K562 (cell line): Measurements from ENCODE around the gene PTGR3. TPM values are rescaled to one million over a fixed set of nuclear protein-coding genes. Genes with fewer than 3 reads are reported as not detected.

ENCODE experiments used
- EGR1 ChIP-seq: fragments of 450-650 bp; conservative IDR thresholded peaks from 2 replicates; pipeline ENCODE4 v1.6.1; 2017; ENCODE audit warnings: mild to moderate bottlenecking
- HDAC3 ChIP-seq: fragments of 450-650 bp; IDR thresholded peaks from 2 replicates; pipeline ENCODE4 v1.6.1; 2018; ENCODE audit warnings: borderline replicate concordance, mild to moderate bottlenecking, moderate library complexity; ENCODE audit not compliant: partially characterized antibody
- HMGN3 ChIP-seq: IDR thresholded peaks from 2 replicates; pipeline ENCODE4 v1.6.1; 2011; ENCODE audit warnings: borderline replicate concordance, low read depth, mild to moderate bottlenecking, mixed read lengths, low read length; ENCODE audit not compliant: insufficient read length; ENCODE audit errors: extremely low read depth
- ILF3 ChIP-seq: fragments of 450-650 bp; IDR thresholded peaks from 2 replicates; pipeline ENCODE4 v1.6.1; 2018; ENCODE audit warnings: antibody characterized with exemption, mild to moderate bottlenecking, moderate library complexity, borderline replicate concordance
- KDM5B ChIP-seq: fragments of 200-600 bp; sonication (generic); IDR thresholded peaks from 2 replicates; pipeline ENCODE4 v1.6.1; 2012; ENCODE audit warnings: low read depth, mild to moderate bottlenecking, moderate library complexity, low read length, control low read depth, inconsistent platforms; ENCODE audit not compliant: insufficient replicate concordance
- MTA1 ChIP-seq: fragments of 450-650 bp; IDR thresholded peaks from 2 replicates; pipeline ENCODE4 v1.6.1; 2017; ENCODE audit warnings: borderline replicate concordance
- NFIC ChIP-seq: fragments of 450-650 bp; IDR thresholded peaks from 2 replicates; pipeline ENCODE4 v1.6.1; 2017; ENCODE audit warnings: mild to moderate bottlenecking, inconsistent platforms
- PPARD ChIP-seq: fragments of 250-450 bp; sonication (Bioruptor Pico); IDR thresholded peaks from 2 replicates; pipeline ENCODE4 v1.8.0; 2022; ENCODE audit warnings: inconsistent platforms, mild to moderate bottlenecking, moderate library complexity
- RBFOX2 ChIP-seq: fragments of 200-400 bp; formaldehyde crosslinking; IDR thresholded peaks from 2 replicates; pipeline ENCODE4 v1.6.1; 2017; ENCODE audit warnings: low read depth, mild to moderate bottlenecking, low read length, moderate library complexity
- SMARCE1 ChIP-seq: fragments of 450-650 bp; IDR thresholded peaks from 2 replicates; pipeline ENCODE4 v1.7.1; 2016; ENCODE audit warnings: mild to moderate bottlenecking
- polyA plus RNA-seq, 8 experiments: library from polyadenylated mRNA; depleted of rRNA in 4 of 8; stranded (reverse) in 5 of 8; unstranded in 3 of 8; fragments of >200 nt; fragmentation: Nextera tagmentation in 2 of 8; fragmentation: Illumina TruSeq in 1 of 8; extraction: Ambion mirVana in 2 of 8; extraction: Trizol in 1 of 8; gene quantifications; 2 replicates each; pipeline versions ENCODE4 v1.2.1 to v1.2.3, GENCODE V29; 2011 to 2014; ENCODE audit warnings: inconsistent platforms in 1 of 8, missing spikeins in 1 of 8
- total RNA-seq, 7 experiments: library from RNA; depleted of rRNA in 6 of 7; stranded (reverse); fragments of >200 nt in 6 of 7; fragmentation: Illumina TruSeq in 2 of 7; extraction: Trizol in 2 of 7; gene quantifications; 2 replicates each; pipeline versions ENCODE4 v1.2.1 to v1.2.3, GENCODE V29; 2011 to 2021; ENCODE audit warnings: low replicate concordance in 1 of 7
- TF ChIP-seq, protein P1 (sequence below): fragments of 450-650 bp; IDR thresholded peaks from 2 replicates; pipeline ENCODE4 v1.6.1; 2017; ENCODE audit warnings: mild to moderate bottlenecking, moderate library complexity
- TF ChIP-seq, protein P2 (sequence below): fragments of 450-650 bp; IDR thresholded peaks from 2 replicates; pipeline ENCODE4 v1.6.1; 2016; ENCODE audit warnings: mild to moderate bottlenecking, moderate library complexity
- TF ChIP-seq, protein P3 (sequence below): sonication (generic); formaldehyde crosslinking; IDR thresholded peaks from 2 replicates; pipeline ENCODE4 v1.8.0; 2022; ENCODE audit warnings: missing genetic modification reagents, mild to moderate bottlenecking, moderate library complexity, borderline replicate concordance

PTGR3 gene
- total and polyA plus RNA-seq, 9 of the 15 experiments (the other 6 are each of a cell fraction or from before 2014, with no cell fraction given), result 4.1 to 32.3 (median 15.3) TPM

DNA sequence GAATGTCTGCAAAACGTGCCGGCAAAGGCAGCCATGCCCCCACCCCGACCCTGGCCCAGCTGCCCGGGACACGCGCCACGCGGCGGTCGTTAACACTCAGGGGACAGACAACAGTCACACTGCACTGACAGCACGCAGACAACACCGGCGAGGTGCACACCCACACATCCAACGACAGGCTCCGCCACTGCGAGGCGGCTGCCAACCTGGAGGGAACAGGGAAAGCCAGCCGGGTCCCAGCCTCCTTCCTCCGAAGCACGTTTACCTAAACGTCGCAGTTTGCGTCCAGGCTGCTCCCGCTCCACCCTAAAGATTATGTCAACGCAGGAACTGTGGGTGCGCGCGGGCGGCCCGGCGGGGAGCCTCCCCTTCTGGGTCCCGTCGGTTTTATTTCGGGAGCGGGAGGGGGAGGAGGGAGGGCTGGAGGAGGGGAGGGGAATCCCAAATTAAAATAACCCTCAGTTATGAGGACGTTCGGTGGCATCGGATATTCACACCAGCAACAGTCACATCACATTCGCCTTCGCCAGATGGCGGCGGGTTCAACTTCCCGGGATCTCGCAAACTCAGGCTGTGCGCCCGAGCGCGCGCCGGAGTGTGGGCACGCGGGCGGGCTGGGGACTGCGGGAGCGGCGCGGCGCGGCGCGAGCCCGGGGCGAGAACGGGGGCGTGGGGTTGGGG is 644 bp downstream of the PTGR3 start (continued):
- TF ChIP-seq PPARD (CRISPR knock-in tag) (no peak), RBFOX2 (peak; percentile 55), KDM5B (peak; percentile 41), NFIC (0 out of 2 replicates have a peak, but pooled peaks have one; percentile 14), EGR1 (peak; percentile 23; the same call in 1 of the 2 replicates), HDAC3 (no peak), ILF3 (no peak), MTA1 (peak; percentile 27; the same call in 1 of the 2 replicates), SMARCE1 (0 out of 2 replicates have a peak, but pooled peaks have one; percentile 11), HMGN3 (peak; percentile 10)
- TF ChIP-seq, protein P1, sequence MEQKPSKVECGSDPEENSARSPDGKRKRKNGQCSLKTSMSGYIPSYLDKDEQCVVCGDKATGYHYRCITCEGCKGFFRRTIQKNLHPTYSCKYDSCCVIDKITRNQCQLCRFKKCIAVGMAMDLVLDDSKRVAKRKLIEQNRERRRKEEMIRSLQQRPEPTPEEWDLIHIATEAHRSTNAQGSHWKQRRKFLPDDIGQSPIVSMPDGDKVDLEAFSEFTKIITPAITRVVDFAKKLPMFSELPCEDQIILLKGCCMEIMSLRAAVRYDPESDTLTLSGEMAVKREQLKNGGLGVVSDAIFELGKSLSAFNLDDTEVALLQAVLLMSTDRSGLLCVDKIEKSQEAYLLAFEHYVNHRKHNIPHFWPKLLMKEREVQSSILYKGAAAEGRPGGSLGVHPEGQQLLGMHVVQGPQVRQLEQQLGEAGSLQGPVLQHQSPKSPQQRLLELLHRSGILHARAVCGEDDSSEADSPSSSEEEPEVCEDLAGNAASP, result no peak
- TF ChIP-seq, protein P2, sequence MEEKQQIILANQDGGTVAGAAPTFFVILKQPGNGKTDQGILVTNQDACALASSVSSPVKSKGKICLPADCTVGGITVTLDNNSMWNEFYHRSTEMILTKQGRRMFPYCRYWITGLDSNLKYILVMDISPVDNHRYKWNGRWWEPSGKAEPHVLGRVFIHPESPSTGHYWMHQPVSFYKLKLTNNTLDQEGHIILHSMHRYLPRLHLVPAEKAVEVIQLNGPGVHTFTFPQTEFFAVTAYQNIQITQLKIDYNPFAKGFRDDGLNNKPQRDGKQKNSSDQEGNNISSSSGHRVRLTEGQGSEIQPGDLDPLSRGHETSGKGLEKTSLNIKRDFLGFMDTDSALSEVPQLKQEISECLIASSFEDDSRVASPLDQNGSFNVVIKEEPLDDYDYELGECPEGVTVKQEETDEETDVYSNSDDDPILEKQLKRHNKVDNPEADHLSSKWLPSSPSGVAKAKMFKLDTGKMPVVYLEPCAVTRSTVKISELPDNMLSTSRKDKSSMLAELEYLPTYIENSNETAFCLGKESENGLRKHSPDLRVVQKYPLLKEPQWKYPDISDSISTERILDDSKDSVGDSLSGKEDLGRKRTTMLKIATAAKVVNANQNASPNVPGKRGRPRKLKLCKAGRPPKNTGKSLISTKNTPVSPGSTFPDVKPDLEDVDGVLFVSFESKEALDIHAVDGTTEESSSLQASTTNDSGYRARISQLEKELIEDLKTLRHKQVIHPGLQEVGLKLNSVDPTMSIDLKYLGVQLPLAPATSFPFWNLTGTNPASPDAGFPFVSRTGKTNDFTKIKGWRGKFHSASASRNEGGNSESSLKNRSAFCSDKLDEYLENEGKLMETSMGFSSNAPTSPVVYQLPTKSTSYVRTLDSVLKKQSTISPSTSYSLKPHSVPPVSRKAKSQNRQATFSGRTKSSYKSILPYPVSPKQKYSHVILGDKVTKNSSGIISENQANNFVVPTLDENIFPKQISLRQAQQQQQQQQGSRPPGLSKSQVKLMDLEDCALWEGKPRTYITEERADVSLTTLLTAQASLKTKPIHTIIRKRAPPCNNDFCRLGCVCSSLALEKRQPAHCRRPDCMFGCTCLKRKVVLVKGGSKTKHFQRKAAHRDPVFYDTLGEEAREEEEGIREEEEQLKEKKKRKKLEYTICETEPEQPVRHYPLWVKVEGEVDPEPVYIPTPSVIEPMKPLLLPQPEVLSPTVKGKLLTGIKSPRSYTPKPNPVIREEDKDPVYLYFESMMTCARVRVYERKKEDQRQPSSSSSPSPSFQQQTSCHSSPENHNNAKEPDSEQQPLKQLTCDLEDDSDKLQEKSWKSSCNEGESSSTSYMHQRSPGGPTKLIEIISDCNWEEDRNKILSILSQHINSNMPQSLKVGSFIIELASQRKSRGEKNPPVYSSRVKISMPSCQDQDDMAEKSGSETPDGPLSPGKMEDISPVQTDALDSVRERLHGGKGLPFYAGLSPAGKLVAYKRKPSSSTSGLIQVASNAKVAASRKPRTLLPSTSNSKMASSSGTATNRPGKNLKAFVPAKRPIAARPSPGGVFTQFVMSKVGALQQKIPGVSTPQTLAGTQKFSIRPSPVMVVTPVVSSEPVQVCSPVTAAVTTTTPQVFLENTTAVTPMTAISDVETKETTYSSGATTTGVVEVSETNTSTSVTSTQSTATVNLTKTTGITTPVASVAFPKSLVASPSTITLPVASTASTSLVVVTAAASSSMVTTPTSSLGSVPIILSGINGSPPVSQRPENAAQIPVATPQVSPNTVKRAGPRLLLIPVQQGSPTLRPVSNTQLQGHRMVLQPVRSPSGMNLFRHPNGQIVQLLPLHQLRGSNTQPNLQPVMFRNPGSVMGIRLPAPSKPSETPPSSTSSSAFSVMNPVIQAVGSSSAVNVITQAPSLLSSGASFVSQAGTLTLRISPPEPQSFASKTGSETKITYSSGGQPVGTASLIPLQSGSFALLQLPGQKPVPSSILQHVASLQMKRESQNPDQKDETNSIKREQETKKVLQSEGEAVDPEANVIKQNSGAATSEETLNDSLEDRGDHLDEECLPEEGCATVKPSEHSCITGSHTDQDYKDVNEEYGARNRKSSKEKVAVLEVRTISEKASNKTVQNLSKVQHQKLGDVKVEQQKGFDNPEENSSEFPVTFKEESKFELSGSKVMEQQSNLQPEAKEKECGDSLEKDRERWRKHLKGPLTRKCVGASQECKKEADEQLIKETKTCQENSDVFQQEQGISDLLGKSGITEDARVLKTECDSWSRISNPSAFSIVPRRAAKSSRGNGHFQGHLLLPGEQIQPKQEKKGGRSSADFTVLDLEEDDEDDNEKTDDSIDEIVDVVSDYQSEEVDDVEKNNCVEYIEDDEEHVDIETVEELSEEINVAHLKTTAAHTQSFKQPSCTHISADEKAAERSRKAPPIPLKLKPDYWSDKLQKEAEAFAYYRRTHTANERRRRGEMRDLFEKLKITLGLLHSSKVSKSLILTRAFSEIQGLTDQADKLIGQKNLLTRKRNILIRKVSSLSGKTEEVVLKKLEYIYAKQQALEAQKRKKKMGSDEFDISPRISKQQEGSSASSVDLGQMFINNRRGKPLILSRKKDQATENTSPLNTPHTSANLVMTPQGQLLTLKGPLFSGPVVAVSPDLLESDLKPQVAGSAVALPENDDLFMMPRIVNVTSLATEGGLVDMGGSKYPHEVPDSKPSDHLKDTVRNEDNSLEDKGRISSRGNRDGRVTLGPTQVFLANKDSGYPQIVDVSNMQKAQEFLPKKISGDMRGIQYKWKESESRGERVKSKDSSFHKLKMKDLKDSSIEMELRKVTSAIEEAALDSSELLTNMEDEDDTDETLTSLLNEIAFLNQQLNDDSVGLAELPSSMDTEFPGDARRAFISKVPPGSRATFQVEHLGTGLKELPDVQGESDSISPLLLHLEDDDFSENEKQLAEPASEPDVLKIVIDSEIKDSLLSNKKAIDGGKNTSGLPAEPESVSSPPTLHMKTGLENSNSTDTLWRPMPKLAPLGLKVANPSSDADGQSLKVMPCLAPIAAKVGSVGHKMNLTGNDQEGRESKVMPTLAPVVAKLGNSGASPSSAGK, result peak; percentile 56
- TF ChIP-seq, protein P3, sequence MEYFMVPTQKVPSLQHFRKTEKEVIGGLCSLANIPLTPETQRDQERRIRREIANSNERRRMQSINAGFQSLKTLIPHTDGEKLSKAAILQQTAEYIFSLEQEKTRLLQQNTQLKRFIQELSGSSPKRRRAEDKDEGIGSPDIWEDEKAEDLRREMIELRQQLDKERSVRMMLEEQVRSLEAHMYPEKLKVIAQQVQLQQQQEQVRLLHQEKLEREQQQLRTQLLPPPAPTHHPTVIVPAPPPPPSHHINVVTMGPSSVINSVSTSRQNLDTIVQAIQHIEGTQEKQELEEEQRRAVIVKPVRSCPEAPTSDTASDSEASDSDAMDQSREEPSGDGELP (CRISPR knock-in tag), result peak; percentile 46; the same call in 1 of the 2 replicates
